ENCODE results near the gene SYCP3.

DNA sequence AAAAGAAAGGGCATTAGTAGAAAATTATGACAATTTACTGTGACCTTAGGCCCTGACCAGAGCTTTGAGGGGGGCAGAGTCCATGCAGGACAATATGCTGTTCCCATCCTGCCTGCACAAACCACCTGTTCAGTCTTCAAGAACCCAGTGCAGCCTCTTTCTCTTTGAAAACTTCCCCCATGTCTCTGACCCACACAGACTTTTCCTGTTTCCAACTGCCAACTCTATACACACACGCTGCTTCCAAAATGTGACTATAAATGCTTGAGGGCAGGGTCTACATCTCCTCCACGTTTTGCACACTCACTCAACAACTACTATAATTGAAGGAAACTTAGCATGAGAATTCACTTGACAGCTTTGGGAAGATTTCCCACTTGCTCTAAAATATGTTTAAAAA, 36.6 kb upstream of the SYCP3 start:
- TF ChIP-seq POLR2A (IDR thresholded peaks at IDR 0.05; ENCODE audit: control extremely low read depth in 1 of 2, low read depth in 2 of 2, low read length in 2 of 2) (no peak), JUND (IDR thresholded peaks at IDR 0.05; ENCODE audit: low read length) (no peak)

Measured in H1 (cell line).